Gastroesophageal sphincter (tissue), 3 donors: ENCODE measurements around the gene PHEX.

Source experiments
- CTCF ChIP-seq, 4 experiments: fragments of 200-600 bp in 2 of 4; fragments of 450-650 bp in 2 of 4; sonication (generic) in 1 of 4; IDR thresholded peaks; one replicate each; pipeline ENCODE4 v1.5.1; 2017 to 2019; ENCODE audit warnings: antibody characterized with exemption in 4 of 4, mild to moderate bottlenecking in 2 of 4, moderate library complexity in 2 of 4
- POLR2A ChIP-seq, 2 donors: fragments of 450-650 bp; IDR thresholded peaks; one replicate each; pipeline ENCODE4 v1.6.1; 2017; ENCODE audit warnings: antibody characterized with exemption in 2 of 2, mild to moderate bottlenecking in 2 of 2, moderate library complexity in 1 of 2

- no peak for TF ChIP-seq POLR2A (IDR thresholded peaks at IDR 0.05)
- TF ChIP-seq CTCF (IDR thresholded peaks at IDR 0.05), result no peak
Observed at GRCh38 chrX:22126327-22126726, 94.2 kb downstream of the PHEX start.
